ENCODE measurements around the gene FAXC. TPM values are rescaled to one million over a fixed set of nuclear protein-coding genes. Genes with fewer than 3 reads are reported as not detected.

FAXC gene
- polyA plus RNA-seq, 1 of the 3 experiments (the other 2 are of a cell fraction) = 9.0 TPM

DNA sequence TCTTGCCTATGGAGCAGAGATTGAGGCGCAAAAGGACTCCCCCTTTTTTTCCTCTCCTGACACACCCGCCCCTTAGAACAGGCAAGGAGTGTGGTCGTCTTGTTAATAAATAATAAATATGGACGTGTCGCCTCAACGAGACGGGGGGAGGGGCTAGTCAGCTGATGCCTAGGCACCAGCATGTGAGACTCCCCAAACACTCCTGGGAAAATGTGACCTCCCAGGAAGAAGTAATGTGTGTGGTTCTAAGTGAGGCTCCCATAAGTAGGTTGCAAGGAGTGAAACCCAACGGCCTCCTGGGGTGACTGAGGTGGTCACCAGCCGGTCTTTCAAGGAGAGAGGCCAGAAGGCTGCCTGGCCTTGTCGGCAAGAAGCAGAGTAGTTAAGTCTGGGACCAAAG, 1.1 kb upstream of the FAXC start:
- Histone ChIP-seq H3K9ac (no peak overlapping the region), H3F3A (replicated peaks; ENCODE audit: insufficient read depth) (peaks cover 5% of the 10 kb centered on the region), H3K27me3 (ENCODE audit: insufficient read depth) (no peaks in the 10 kb centered on the region; the same call in 1 of the 2 replicates), H3K4me3 (ENCODE audit: low read depth in 2 of 2, low read length in 1 of 2) (peak overlapping the region in 1 of 2 experiments; percentile 89; a peak in 1 of 4 replicates), H3K79me2 (ENCODE audit: insufficient read depth) (no peaks in the 10 kb centered on the region), H3K27ac (ENCODE audit: low read depth in 2 of 2, low read length in 1 of 2) (no peak overlapping the region; a peak in 1 of 4 replicates), H2AFZ (ENCODE audit: low read depth) (peak overlapping the region; percentile 88; the same call in 1 of the 2 replicates), H3K36me3 (replicated peaks in 1 of 2; ENCODE audit: control insufficient read depth in 1 of 2, insufficient read depth in 2 of 2, low read length in 1 of 2) (no peaks in the 10 kb centered on the region), H3K9me2 (no peaks in the 10 kb centered on the region), H3K4me2 (0 out of 2 replicates have a peak overlapping the region, but pooled peaks have one; percentile 81), H4K20me1 (ENCODE audit: insufficient read depth) (no peaks in the 10 kb centered on the region), H3K9me3 (no peaks in the 10 kb centered on the region), H3K4me1 (ENCODE audit: control insufficient read depth in 1 of 2, insufficient read depth in 2 of 2, low read depth in 1 of 2, low read length in 1 of 2) (peaks cover 0 to 7% of the 10 kb centered on the region in 2 experiments; a peak in 2 of 4 replicates)
- TF ChIP-seq GABPA (IDR thresholded peaks at IDR 0.05; ENCODE audit: low read depth) (no peak), FOSL2 (IDR thresholded peaks at IDR 0.05; ENCODE audit: borderline replicate concordance, low read depth) (no peak), YY1 (IDR thresholded peaks at IDR 0.05; ENCODE audit: low read depth) (no peak)
- CTCF ChIA-PET = interaction anchor here (1.0 to 1.6 kb wide), 5 partner anchors 8 to 108 kb away, joined by 3 to 8 read pairs (median 4); no protein-coding TSS in a partner anchor
- WGBS (ENCODE audit: low lambda C conversion rate) = 89% methylated on average over 10 of the region's 10 CpGs
- POLR2A ChIA-PET = interaction anchor here (1.6 kb wide), 1 partner anchor 74 kb away, joined by 5 read pairs; the partner anchor contains the start of gene PNISR
- no peak for DNase-seq

DNA sequence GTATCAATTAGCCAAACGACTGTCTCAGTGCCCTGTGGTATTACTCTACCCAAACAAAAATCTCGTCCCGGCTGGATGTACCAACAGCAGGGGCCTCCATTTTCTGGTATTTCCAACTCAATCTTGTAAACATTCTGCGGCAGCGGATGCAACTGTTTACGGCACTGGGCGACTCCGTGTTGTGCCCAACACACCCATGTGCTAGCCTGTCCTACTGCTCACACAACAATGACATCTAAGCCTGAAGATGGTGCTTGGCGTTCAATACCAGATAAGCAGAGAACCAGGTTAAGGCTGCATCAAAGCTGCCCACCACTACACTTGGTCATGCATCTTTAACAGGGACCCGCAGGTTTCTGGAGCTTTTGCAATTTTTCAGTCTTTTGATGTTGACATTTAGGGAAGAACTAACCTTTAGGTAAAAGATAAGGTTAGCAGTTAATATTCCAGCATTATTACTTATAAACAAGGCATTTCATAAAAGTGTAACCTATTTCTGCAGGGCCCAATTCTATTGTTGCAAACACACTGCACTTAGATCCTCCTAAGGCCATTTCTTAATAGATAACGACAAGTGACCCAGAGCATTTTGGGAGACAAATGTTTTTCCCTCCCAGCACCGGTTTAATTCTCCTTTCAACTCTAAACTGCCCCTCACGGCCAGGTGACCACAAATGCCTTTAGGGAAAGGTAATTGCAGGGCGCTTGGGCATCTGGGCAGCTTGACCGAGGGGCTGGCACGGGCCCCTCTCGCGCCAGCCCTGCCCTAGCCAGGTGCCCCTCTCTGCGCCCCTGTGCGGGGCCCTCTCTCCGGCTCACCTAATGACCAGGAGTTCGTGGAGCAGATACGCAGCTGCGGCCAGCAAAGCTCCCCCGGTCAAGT, 945 bp downstream of the FAXC start:
- no peaks in the 10 kb centered on the region for H3K79me2 ChIP-seq (ENCODE audit: insufficient read depth)
- no peaks in the 10 kb centered on the region for H3K9me2 ChIP-seq
- H3F3A ChIP-seq (replicated peaks; ENCODE audit: insufficient read depth) = peaks cover 9% of the 10 kb centered on the region
- peak; percentile 47 for DNase-seq
- H3K9ac ChIP-seq = peak overlapping the region; percentile 66
- H3K36me3 ChIP-seq (replicated peaks in 1 of 2; ENCODE audit: control insufficient read depth in 1 of 2, insufficient read depth in 2 of 2, low read length in 1 of 2) = no peaks in the 10 kb centered on the region
- peak overlapping the region; percentile 90 for H2AFZ ChIP-seq (ENCODE audit: low read depth)
- peak overlapping the region in 1 of 2 experiments; percentile 88; a peak in 2 of 4 replicates for H3K27ac ChIP-seq (ENCODE audit: low read depth in 2 of 2, low read length in 1 of 2)
- TF ChIP-seq TAF1 (IDR thresholded peaks at IDR 0.05; ENCODE audit: borderline replicate concordance, low read depth, low read length) (no peak), USF2 (IDR thresholded peaks at IDR 0.05; ENCODE audit: borderline replicate concordance, low read depth, low read length) (no peak), MXI1 (IDR thresholded peaks at IDR 0.05; ENCODE audit: low read depth, low read length) (peak; percentile 81; the same call in 1 of the 2 replicates), TEAD4 (IDR thresholded peaks at IDR 0.05; ENCODE audit: borderline replicate concordance, insufficient read depth) (no peak), CHD2 (IDR thresholded peaks at IDR 0.05; ENCODE audit: low read length, partially characterized antibody) (no peak), RAD21 (IDR thresholded peaks at IDR 0.05; ENCODE audit: low read length) (no peak)
- TF ChIP-seq, protein P1, sequence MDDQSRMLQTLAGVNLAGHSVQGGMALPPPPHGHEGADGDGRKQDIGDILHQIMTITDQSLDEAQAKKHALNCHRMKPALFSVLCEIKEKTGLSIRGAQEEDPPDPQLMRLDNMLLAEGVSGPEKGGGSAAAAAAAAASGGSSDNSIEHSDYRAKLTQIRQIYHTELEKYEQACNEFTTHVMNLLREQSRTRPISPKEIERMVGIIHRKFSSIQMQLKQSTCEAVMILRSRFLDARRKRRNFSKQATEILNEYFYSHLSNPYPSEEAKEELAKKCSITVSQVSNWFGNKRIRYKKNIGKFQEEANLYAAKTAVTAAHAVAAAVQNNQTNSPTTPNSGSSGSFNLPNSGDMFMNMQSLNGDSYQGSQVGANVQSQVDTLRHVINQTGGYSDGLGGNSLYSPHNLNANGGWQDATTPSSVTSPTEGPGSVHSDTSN (IDR thresholded peaks at IDR 0.05) = no peak
- H3K4me2 ChIP-seq = peak overlapping the region; percentile 81
- H3K9me3 ChIP-seq = no peaks in the 10 kb centered on the region
- H3K4me3 ChIP-seq (ENCODE audit: low read depth in 2 of 2, low read length in 1 of 2) = peak overlapping the region; percentile 79 to 89
- 35% methylated on average over 20 of the region's 25 CpGs for WGBS (ENCODE audit: low lambda C conversion rate)
- ChIA-PET POLR2A (interaction anchor here (1.1 to 2.4 kb wide), 3 partner anchors 18 to 220 kb away, joined by 6 to 15 read pairs (median 9); partner anchors contain the start of genes CCNC and COQ3), CTCF (interaction anchor here (0.7 to 3.2 kb wide), 9 partner anchors 12 to 108 kb away, joined by 3 to 28 read pairs (median 4); partner anchors contain the start of genes COQ3 and PNISR)
- no peaks in the 10 kb centered on the region for H4K20me1 ChIP-seq (ENCODE audit: insufficient read depth)
- H3K4me1 ChIP-seq (ENCODE audit: control insufficient read depth in 1 of 2, insufficient read depth in 2 of 2, low read depth in 1 of 2, low read length in 1 of 2) = peaks cover 4 to 7% of the 10 kb centered on the region in 2 experiments; a peak in 3 of 4 replicates
- H3K27me3 ChIP-seq (ENCODE audit: insufficient read depth) = no peaks in the 10 kb centered on the region

All from SK-N-SH (cell line).